Measurements from ENCODE around the gene PSMD5.
A peak's percentile ranks its signal among the peaks of the same experiment; 100 is the strongest.

The PSMD5 gene

GRCh38 chr9:120855827-120856670 lies 13.3 kb upstream of the PSMD5 start:
- no peak for DNase-seq (ENCODE audit: low spot score)

- no peak for DNase-seq (ENCODE audit: low spot score)
Observed at GRCh38 chr9:120854596-120855327, 12.0 kb upstream of the PSMD5 start.

- no peak for DNase-seq (ENCODE audit: low spot score)
Observed at GRCh38 chr9:120853198-120853597, 10.5 kb upstream of the PSMD5 start.

GRCh38 chr9:120852240-120853010 lies 9.7 kb upstream of the PSMD5 start:
- DNase-seq (ENCODE audit: low spot score) = no peak

- no peak for DNase-seq (ENCODE audit: low spot score)
Observed at GRCh38 chr9:120851449-120851848, 8.7 kb upstream of the PSMD5 start.

GRCh38 chr9:120850315-120850714 lies 7.6 kb upstream of the PSMD5 start:
- no peak for DNase-seq (ENCODE audit: low spot score)

- DNase-seq (ENCODE audit: low spot score) = no peak
Observed at GRCh38 chr9:120846906-120847305, 4.2 kb upstream of the PSMD5 start.

GRCh38 chr9:120846251-120846889 lies 3.6 kb upstream of the PSMD5 start:
- no peak for DNase-seq (ENCODE audit: low spot score)

GRCh38 chr9:120845255-120845654 lies 2.5 kb upstream of the PSMD5 start:
- DNase-seq (ENCODE audit: low spot score) = no peak

GRCh38 chr9:120841930-120842684 lies 615 bp downstream of the PSMD5 start:
- DNase-seq (ENCODE audit: low spot score) = peak; percentile 29

GRCh38 chr9:120839146-120839545 lies 3.6 kb downstream of the PSMD5 start:
- DNase-seq (ENCODE audit: low spot score) = no peak

- DNase-seq (ENCODE audit: low spot score) = no peak
Observed at GRCh38 chr9:120837921-120838320, 4.8 kb downstream of the PSMD5 start.

- no peak for DNase-seq (ENCODE audit: low spot score)
Observed at GRCh38 chr9:120833325-120833724, 9.4 kb downstream of the PSMD5 start.

GRCh38 chr9:120832807-120833206 lies 9.9 kb downstream of the PSMD5 start:
- no peak for DNase-seq (ENCODE audit: low spot score)

GRCh38 chr9:120830865-120831264 lies 11.9 kb downstream of the PSMD5 start:
- DNase-seq (ENCODE audit: low spot score) = no peak

GRCh38 chr9:120830151-120830550 lies 12.6 kb downstream of the PSMD5 start:
- DNase-seq (ENCODE audit: low spot score) = no peak

- DNase-seq (ENCODE audit: low spot score) = no peak
Observed at GRCh38 chr9:120829650-120830049, 13.1 kb downstream of the PSMD5 start.

GRCh38 chr9:120820095-120820494 lies 22.6 kb downstream of the PSMD5 start:
- DNase-seq (ENCODE audit: low spot score) = no peak

- no peak for DNase-seq (ENCODE audit: low spot score)
Observed at GRCh38 chr9:120818595-120818994, 24.1 kb downstream of the PSMD5 start.

GRCh38 chr9:120815075-120815474 lies 27.6 kb downstream of the PSMD5 start:
- no peak for DNase-seq (ENCODE audit: low spot score)

- DNase-seq (ENCODE audit: low spot score) = no peak
Observed at GRCh38 chr9:120808931-120809330, 33.8 kb downstream of the PSMD5 start.
